Mesothelial cell of epicardium (in vitro differentiated cells): Measurements from ENCODE around the gene ZNF428. TPM values are rescaled to one million over a fixed set of nuclear protein-coding genes. Genes with fewer than 3 reads are reported as not detected.
"Not testable (repeated sequence)": the region's sequence is repeated elsewhere in the genome, so short reads cannot be mapped to it uniquely, and the experiment has no call there.

Source experiments
- DNase-seq, 2 experiments: peaks; one replicate each; pipeline ENCODE4 v3.0.0; 2021; ENCODE audit warnings: low spot score in 2 of 2; ENCODE audit not compliant: unreplicated experiment in 2 of 2
- H3K27ac Mint-ChIP-seq: 2 replicates; pipeline ENCODE4 v1.8.0; 2021; ENCODE audit warnings: mixed read lengths
- H3K27me3 Mint-ChIP-seq: 2 replicates; pipeline ENCODE4 v1.8.0; 2021; ENCODE audit warnings: low read depth, mixed read lengths
- H3K36me3 Mint-ChIP-seq: 2 replicates; pipeline ENCODE4 v1.8.0; 2021; ENCODE audit warnings: mixed read lengths
- H3K4me1 Mint-ChIP-seq: 2 replicates; pipeline ENCODE4 v1.8.0; 2021; ENCODE audit warnings: mixed read lengths
- H3K4me3 Mint-ChIP-seq: 2 replicates; pipeline ENCODE4 v1.8.0; 2021; ENCODE audit warnings: mild to moderate bottlenecking, moderate library complexity, mixed read lengths
- H3K9me3 Mint-ChIP-seq: 2 replicates; pipeline ENCODE4 v1.8.0; 2021; ENCODE audit warnings: mixed read lengths
- total RNA-seq: library from RNA; stranded (reverse); gene quantifications from 3 replicates; pipeline ENCODE4 v1.2.1, GENCODE V29; 2021
- TF ChIP-seq, protein P1 (sequence below): fragments of 200-600 bp; sonication (generic); IDR thresholded peaks from one replicate; pipeline ENCODE4 v1.5.0; 2021; ENCODE audit warnings: antibody characterized with exemption; ENCODE audit not compliant: unreplicated experiment

The ZNF428 gene
- total RNA-seq, 1 donor from 2014 or later = 96.2 TPM

GRCh38 chr19:43656436-43656835 is 37.0 kb upstream of the ZNF428 start:
- no peak for DNase-seq
- Mint-ChIP-seq H3K9me3 (peaks cover 10% of the 10 kb centered on the region), H3K36me3 (peaks cover 57% of the 10 kb centered on the region), H3K4me3 (no peak overlapping the region), H3K27me3 (no peaks in the 10 kb centered on the region), H3K27ac (no peak overlapping the region), H3K4me1 (no peaks in the 10 kb centered on the region)
- TF ChIP-seq, protein P1, sequence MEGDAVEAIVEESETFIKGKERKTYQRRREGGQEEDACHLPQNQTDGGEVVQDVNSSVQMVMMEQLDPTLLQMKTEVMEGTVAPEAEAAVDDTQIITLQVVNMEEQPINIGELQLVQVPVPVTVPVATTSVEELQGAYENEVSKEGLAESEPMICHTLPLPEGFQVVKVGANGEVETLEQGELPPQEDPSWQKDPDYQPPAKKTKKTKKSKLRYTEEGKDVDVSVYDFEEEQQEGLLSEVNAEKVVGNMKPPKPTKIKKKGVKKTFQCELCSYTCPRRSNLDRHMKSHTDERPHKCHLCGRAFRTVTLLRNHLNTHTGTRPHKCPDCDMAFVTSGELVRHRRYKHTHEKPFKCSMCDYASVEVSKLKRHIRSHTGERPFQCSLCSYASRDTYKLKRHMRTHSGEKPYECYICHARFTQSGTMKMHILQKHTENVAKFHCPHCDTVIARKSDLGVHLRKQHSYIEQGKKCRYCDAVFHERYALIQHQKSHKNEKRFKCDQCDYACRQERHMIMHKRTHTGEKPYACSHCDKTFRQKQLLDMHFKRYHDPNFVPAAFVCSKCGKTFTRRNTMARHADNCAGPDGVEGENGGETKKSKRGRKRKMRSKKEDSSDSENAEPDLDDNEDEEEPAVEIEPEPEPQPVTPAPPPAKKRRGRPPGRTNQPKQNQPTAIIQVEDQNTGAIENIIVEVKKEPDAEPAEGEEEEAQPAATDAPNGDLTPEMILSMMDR = no peak

- no peak for DNase-seq
- H3K4me3 Mint-ChIP-seq = no peak overlapping the region
- H3K4me1 Mint-ChIP-seq = no peaks in the 10 kb centered on the region
- H3K27ac Mint-ChIP-seq = no peak overlapping the region
- no peaks in the 10 kb centered on the region for H3K27me3 Mint-ChIP-seq
- TF ChIP-seq, protein P1 = no peak
- peaks cover 3% of the 10 kb centered on the region for H3K9me3 Mint-ChIP-seq
- peaks cover 41% of the 10 kb centered on the region for H3K36me3 Mint-ChIP-seq
These were observed 33.1 kb upstream of the ZNF428 start for GRCh38 chr19:43652546-43652874.

DNA sequence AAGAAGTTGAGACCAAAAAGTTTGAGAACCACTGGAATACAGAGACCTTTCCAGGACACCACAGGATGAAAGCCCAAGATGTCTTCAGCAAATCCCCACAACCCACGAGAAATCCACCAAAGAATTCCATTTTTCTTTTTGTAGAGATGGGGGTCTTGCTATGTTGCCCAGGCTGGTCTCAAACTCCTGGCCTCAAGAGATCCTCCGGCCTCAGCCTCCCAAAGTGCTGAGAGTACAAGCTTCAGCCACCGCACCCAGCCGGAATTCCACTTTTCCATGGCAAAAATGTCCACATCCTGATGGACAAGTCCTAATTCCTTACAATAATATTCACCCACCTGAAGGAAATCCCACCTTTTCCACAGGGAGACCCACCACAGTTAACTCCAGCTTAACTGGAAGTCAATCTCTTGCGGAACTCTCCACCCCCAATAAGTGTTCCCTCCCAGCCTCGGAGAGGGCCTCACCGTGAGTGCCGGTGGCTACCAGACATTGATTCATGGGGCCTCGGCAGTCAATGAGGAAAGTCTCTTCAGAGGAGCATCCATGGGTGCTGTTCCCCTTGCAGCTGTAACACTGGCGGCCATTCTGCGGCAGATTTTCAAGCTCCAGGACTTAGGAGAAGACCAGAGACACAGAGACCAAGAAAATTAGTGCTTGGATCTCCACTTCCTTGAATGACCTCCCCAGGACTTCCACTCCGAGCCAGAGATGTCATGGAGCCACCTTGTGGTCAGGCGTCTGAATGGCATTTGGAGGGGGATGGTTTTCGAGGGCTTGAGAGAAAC is 32.5 kb upstream of the ZNF428 start:
- no peaks in the 10 kb centered on the region for H3K4me1 Mint-ChIP-seq
- DNase-seq = peak in 1 of 2 experiments; percentile 57
- H3K9me3 Mint-ChIP-seq = peaks cover 7% of the 10 kb centered on the region
- H3K27me3 Mint-ChIP-seq = no peaks in the 10 kb centered on the region
- TF ChIP-seq, protein P1 = peak; percentile 57
- H3K27ac Mint-ChIP-seq = peak overlapping the region; percentile 21
- H3K36me3 Mint-ChIP-seq = peaks cover 39% of the 10 kb centered on the region
- H3K4me3 Mint-ChIP-seq = no peak overlapping the region

GRCh38 chr19:43650276-43650675 is 30.8 kb upstream of the ZNF428 start:
- Mint-ChIP-seq H3K36me3 (peaks cover 35% of the 10 kb centered on the region), H3K9me3 (peaks cover 13% of the 10 kb centered on the region)
- not testable (repeated sequence) for H3K4me3 Mint-ChIP-seq, H3K27me3 Mint-ChIP-seq, H3K27ac Mint-ChIP-seq, H3K4me1 Mint-ChIP-seq, DNase-seq

DNA sequence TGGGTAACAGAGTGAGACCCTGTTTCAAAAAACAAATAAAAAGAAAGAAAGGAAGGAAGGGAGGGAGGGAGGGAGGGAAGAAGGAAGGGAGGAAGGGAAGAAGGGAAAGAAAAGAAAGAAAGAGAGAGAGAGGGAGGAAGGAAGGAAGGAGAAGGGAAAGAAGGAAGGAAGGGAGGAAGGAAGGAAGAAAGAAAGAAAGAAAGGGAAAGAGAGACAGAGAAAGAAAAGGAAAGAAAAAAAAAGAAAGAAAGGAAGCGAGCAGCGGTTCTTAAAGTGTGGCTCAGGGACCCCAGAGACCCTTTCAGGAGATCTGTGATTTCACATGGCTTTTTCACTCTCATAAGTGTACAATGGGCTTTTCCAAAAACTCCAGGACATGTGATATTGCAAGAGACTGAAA is 30.1 kb upstream of the ZNF428 start:
- no peak overlapping the region for H3K4me3 Mint-ChIP-seq

GRCh38 chr19:43648633-43649032 is 29.2 kb upstream of the ZNF428 start:
- Mint-ChIP-seq H3K27ac (no peak overlapping the region), H3K36me3 (peaks cover 29% of the 10 kb centered on the region), H3K4me1 (no peaks in the 10 kb centered on the region), H3K27me3 (no peaks in the 10 kb centered on the region), H3K4me3 (no peak overlapping the region), H3K9me3 (peaks cover 13% of the 10 kb centered on the region)
- DNase-seq = no peak
- TF ChIP-seq, protein P1 = no peak

More for the DNA sequence above, 30.1 kb upstream of the ZNF428 start:
- H3K27me3 Mint-ChIP-seq = no peaks in the 10 kb centered on the region
- H3K4me1 Mint-ChIP-seq = no peaks in the 10 kb centered on the region
- H3K9me3 Mint-ChIP-seq = peaks cover 13% of the 10 kb centered on the region
- H3K27ac Mint-ChIP-seq = no peak overlapping the region
- TF ChIP-seq, protein P1 = no peak
- no peak for DNase-seq
- peaks cover 30% of the 10 kb centered on the region for H3K36me3 Mint-ChIP-seq
